ENCODE measurements around the gene UBE2O. TPM values are rescaled to one million over a fixed set of nuclear protein-coding genes. Genes with fewer than 3 reads are reported as not detected.

The UBE2O gene
- total RNA-seq, 8 experiments from 2014 or later = 17.3 to 41.9 (median 30.1) TPM

Other genes starting within 250 kb of the UBE2O start
- gene RNF157, start 212.7 kb downstream of the UBE2O start, total RNA-seq = 10 to 100 TPM in 7 of 8 experiments, 1 to 10 TPM in 1; 1.7 to 36.9 (median 25.6) TPM
- gene UBALD2, start 187.8 kb downstream of the UBE2O start, total RNA-seq = 10 to 100 TPM; 11.7 to 34.6 (median 21.3) TPM
- 1 to 10 TPM; 2.8 to 9.3 (median 3.6) TPM for gene QRICH2, start 144.9 kb downstream of the UBE2O start, total RNA-seq
- 10 to 100 TPM; 21.3 to 60.3 (median 44.3) TPM for gene PRPSAP1, start 99.2 kb downstream of the UBE2O start, total RNA-seq
- 10 to 100 TPM in 4 of 8 experiments, 1 to 10 TPM in 1, under 1 TPM in 3; 0.50 to 61.8 (median 5.8) TPM for gene SPHK1, start 68.5 kb downstream of the UBE2O start, total RNA-seq
- under 1 TPM in 6 of 8 experiments, not detected in 2; 0.23 to 0.81 (median 0.46) TPM for gene AANAT, start 14.5 kb upstream of the UBE2O start, total RNA-seq
- gene RHBDF2, start 48.3 kb upstream of the UBE2O start, total RNA-seq = 10 to 100 TPM in 3 of 8 experiments, 1 to 10 TPM in 3, under 1 TPM in 2; 0.78 to 17.3 (median 2.8) TPM
- 10 to 100 TPM in 1 of 8 experiments, 1 to 10 TPM in 6, under 1 TPM in 1; 0.73 to 19.4 (median 5.4) TPM for gene CYGB, start 84.6 kb upstream of the UBE2O start, total RNA-seq
- gene PRCD, start 86.9 kb upstream of the UBE2O start, total RNA-seq = 1 to 10 TPM in 7 of 8 experiments, under 1 TPM in 1; 0.97 to 9.9 (median 4.1) TPM
- 10 to 100 TPM in 1 of 8 experiments, 1 to 10 TPM in 2, under 1 TPM in 2, not detected in 3; 0.36 to 22.2 (median 1.3) TPM for gene ST6GALNAC2, start 132.7 kb upstream of the UBE2O start, total RNA-seq
- under 1 TPM in 3 of 8 experiments, not detected in 5; 0.13 to 1.00 (median 0.38) TPM for gene ST6GALNAC1, start 190.6 kb upstream of the UBE2O start, total RNA-seq

All from motor neuron (in vitro differentiated cells).